Neuron (in vitro differentiated cells): ENCODE measurements around the gene ANKRD30BL.
"Not testable (repeated sequence)": the region's sequence is repeated elsewhere in the genome, so short reads cannot be mapped to it uniquely, and the experiment has no call there.

ENCODE experiments used
- H2AFZ ChIP-seq: one replicate; pipeline ENCODE4 v1.6.1; 2013; ENCODE audit warnings: low read depth, mild to moderate bottlenecking, inconsistent platforms, low read length, moderate library complexity
- H3K27me3 ChIP-seq: one replicate; pipeline ENCODE4 v1.6.1; 2013; ENCODE audit warnings: low read length; ENCODE audit not compliant: insufficient read depth
- H3K36me3 ChIP-seq: one replicate; pipeline ENCODE4 v1.6.1; 2013; ENCODE audit warnings: low read length; ENCODE audit not compliant: insufficient read depth
- H3K4me1 ChIP-seq: one replicate; pipeline ENCODE4 v1.6.1; 2013; ENCODE audit warnings: low read length; ENCODE audit not compliant: insufficient read depth
- H3K4me3 ChIP-seq: 2 replicates; pipeline ENCODE4 v1.5.1; 2013; ENCODE audit warnings: mild to moderate bottlenecking, low read length, moderate library complexity
- H3K9me3 ChIP-seq: one replicate; pipeline ENCODE4 v1.6.1; 2013; ENCODE audit warnings: low read length

The ANKRD30BL gene

GRCh38 chr2:132161161-132162124 is at the start of gene ANKRD30BL:
ANKRD30BL (minus strand) TSS chr2:132161952; CDS start chr2:132161705, 247 bp downstream.
- not testable (repeated sequence) for H3K9me3 ChIP-seq, H3K27me3 ChIP-seq, H3K4me1 ChIP-seq, H3K4me3 ChIP-seq, H2AFZ ChIP-seq, H3K36me3 ChIP-seq

GRCh38 chr2:132202866-132203265 is 41.1 kb upstream of the ANKRD30BL start:
- H3K27me3 ChIP-seq, H3K4me1 ChIP-seq, H2AFZ ChIP-seq, H3K9me3 ChIP-seq, H3K36me3 ChIP-seq, H3K4me3 ChIP-seq: not testable (repeated sequence)

- H3K4me1 ChIP-seq, H3K4me3 ChIP-seq, H2AFZ ChIP-seq, H3K9me3 ChIP-seq, H3K27me3 ChIP-seq, H3K36me3 ChIP-seq: not testable (repeated sequence)
Measured at GRCh38 chr2:132192854-132193253, 31.1 kb upstream of the ANKRD30BL start.

GRCh38 chr2:132167100-132167499 is 5.3 kb upstream of the ANKRD30BL start:
- not testable (repeated sequence) for H3K36me3 ChIP-seq, H3K4me3 ChIP-seq, H2AFZ ChIP-seq, H3K9me3 ChIP-seq, H3K4me1 ChIP-seq, H3K27me3 ChIP-seq

GRCh38 chr2:132162125-132162660 is 441 bp upstream of the ANKRD30BL start:
- not testable (repeated sequence) for H3K9me3 ChIP-seq, H3K27me3 ChIP-seq, H3K36me3 ChIP-seq, H3K4me1 ChIP-seq, H3K4me3 ChIP-seq, H2AFZ ChIP-seq

GRCh38 chr2:132146774-132147173 is 15.0 kb downstream of the ANKRD30BL start:
- H3K4me3 ChIP-seq, H3K27me3 ChIP-seq, H3K36me3 ChIP-seq, H3K9me3 ChIP-seq, H2AFZ ChIP-seq, H3K4me1 ChIP-seq: not testable (repeated sequence)
